HCT116 (cell line): Measurements from ENCODE around the gene ALDH1A2. TPM values are rescaled to one million over a fixed set of nuclear protein-coding genes. Genes with fewer than 3 reads are reported as not detected.

ENCODE experiments used
- ATAC-seq: fragments of 200-7000 bp; cut with Tn5 transposase; 2 replicates; pipeline ENCODE4 v1.9.1; 2020; ENCODE audit warnings: mild to moderate bottlenecking, moderate library complexity
- BruUV-seq: library from RNA; stranded (reverse); fragments of 400-500 nt; replicated peaks from 2 replicates; lab custom pipeline; 2021; lab: Mats Ljungman, UMichigan
- CTCF ChIA-PET: fragments of 300-600 bp; sonication (Branson Sonifier 250); formaldehyde crosslinking; loops from one replicate; lab custom pipeline; 2021; ENCODE audit warnings: antibody characterized with exemption; lab: Charles Lee
- POLR2A ChIA-PET: fragments of 300-600, 350-600 bp; sonication (Branson Sonifier 250); formaldehyde crosslinking; loops from one replicate; lab custom pipeline; 2021; ENCODE audit warnings: antibody characterized with exemption; lab: Charles Lee
- RAD21 ChIA-PET, 2 experiments: fragments of 300-600 bp; sonication (Branson Sonifier 250); formaldehyde crosslinking; loops; one replicate each; lab custom pipeline; 2023; ENCODE audit warnings: low total read pairs in 2 of 2; ENCODE audit not compliant: uncharacterized antibody in 2 of 2, unreplicated experiment in 2 of 2, low non-redundant PET in 1 of 2; lab: Charles Lee
- DNase-seq: peaks from one replicate; pipeline ENCODE4 v3.0.0-alpha.2; 2010; ENCODE audit warnings: low read depth, low spot score
- H2AFZ ChIP-seq: fragments of 200-600 bp; shearing (Covaris generic), sonication (generic); 2 replicates; pipeline ENCODE4 v1.6.1; 2017; ENCODE audit warnings: low read depth, mixed run types, mixed read lengths, antibody characterized with exemption, low read length; ENCODE audit not compliant: poor library complexity, severe bottlenecking
- H3K27ac ChIP-seq: 2 replicates; pipeline ENCODE4 v1.5.1; 2012; ENCODE audit warnings: low read depth, low read length
- H3K27me3 ChIP-seq: fragments of 200-600 bp; sonication (generic); 2 replicates; pipeline ENCODE4 v1.6.1; 2016; ENCODE audit warnings: mixed run types, low read length, mixed read lengths; ENCODE audit not compliant: insufficient read depth
- H3K36me3 ChIP-seq, 2 experiments: fragments of 200-500 bp in 1 of 2; fragments of 200-600 bp in 1 of 2; sonication (Bioruptor generic) in 1 of 2; sonication (generic) in 1 of 2; 2 replicates each; pipeline versions ENCODE4 v1.5.1 to v1.6.1; 2014 to 2016; ENCODE audit warnings: low read length in 2 of 2, inconsistent platforms in 1 of 2, mixed read lengths in 1 of 2, mixed run types in 1 of 2; ENCODE audit not compliant: insufficient read depth in 2 of 2, control insufficient read depth in 1 of 2
- H3K4me1 ChIP-seq, 2 experiments: fragments of 200-600 bp in 1 of 2; sonication (generic) in 1 of 2; 2 replicates each; pipeline versions ENCODE4 v1.5.1 to v1.6.1; 2012 to 2017; ENCODE audit warnings: low read length in 2 of 2, inconsistent platforms in 1 of 2, mild to moderate bottlenecking in 1 of 2, mixed read lengths in 1 of 2, mixed run types in 1 of 2, moderate library complexity in 1 of 2; ENCODE audit not compliant: insufficient read depth in 2 of 2, control insufficient read depth in 1 of 2
- H3K4me2 ChIP-seq: fragments of 200-600 bp; sonication (generic); 2 replicates; pipeline ENCODE4 v1.6.1; 2017; ENCODE audit warnings: mixed run types, low read length, mixed read lengths
- H3K4me3 ChIP-seq, 2 experiments: fragments of 200-600 bp in 1 of 2; sonication (generic) in 1 of 2; replicated peaks in 1 of 2; 2 replicates each; pipeline ENCODE4 v1.5.1; 2011 to 2016; ENCODE audit warnings: low read length in 2 of 2, control low read depth in 1 of 2, low read depth in 1 of 2, mild to moderate bottlenecking in 1 of 2, mixed read lengths in 1 of 2, mixed run types in 1 of 2
- H3K79me2 ChIP-seq: fragments of 200-600 bp; sonication (generic); 2 replicates; pipeline ENCODE4 v1.6.1; 2017; ENCODE audit warnings: mild to moderate bottlenecking, mixed run types, low read length, moderate library complexity, mixed read lengths; ENCODE audit not compliant: insufficient read depth
- H3K9ac ChIP-seq: fragments of 200-600 bp; sonication (generic); 2 replicates; pipeline ENCODE4 v1.6.1; 2016; ENCODE audit warnings: low read length, mixed read lengths
- H3K9me2 ChIP-seq: fragments of 200-600 bp; sonication (generic), shearing (Covaris generic); 2 replicates; pipeline ENCODE4 v1.6.1; 2017; ENCODE audit warnings: mixed run types, mild to moderate bottlenecking, moderate library complexity; ENCODE audit not compliant: insufficient read depth
- H3K9me3 ChIP-seq, 2 experiments: fragments of 200-500 bp in 1 of 2; fragments of 200-600 bp in 1 of 2; sonication (Bioruptor generic) in 1 of 2; sonication (generic) in 1 of 2; 2 replicates each; pipeline ENCODE4 v1.6.1; 2014 to 2017; ENCODE audit warnings: low read length in 2 of 2, mixed read lengths in 2 of 2, inconsistent platforms in 1 of 2, low read depth in 1 of 2, mild to moderate bottlenecking in 1 of 2, mixed run types in 1 of 2, moderate library complexity in 1 of 2; ENCODE audit not compliant: control insufficient read depth in 1 of 2, insufficient read depth in 1 of 2
- H4K20me1 ChIP-seq: fragments of 200-600 bp; sonication (generic), shearing (Covaris generic); 2 replicates; pipeline ENCODE4 v1.6.1; 2017; ENCODE audit warnings: mixed run types, mild to moderate bottlenecking, moderate library complexity; ENCODE audit not compliant: insufficient read depth
- CBX3 ChIP-seq: IDR thresholded peaks from 2 replicates; pipeline ENCODE4 v1.6.1; 2012; ENCODE audit warnings: low read depth
- CTCF ChIP-seq, 3 experiments: fragments of 200-600 bp in 1 of 3; sonication (generic) in 1 of 3; IDR thresholded peaks in 2 of 3; conservative IDR thresholded peaks in 1 of 3; 2 replicates each; pipeline ENCODE4 v1.5.1; 2012 to 2017; ENCODE audit warnings: low read depth in 2 of 3, low read length in 2 of 3, antibody characterized with exemption in 1 of 3, borderline replicate concordance in 1 of 3, control low read depth in 1 of 3, mild to moderate bottlenecking in 1 of 3, mixed read lengths in 1 of 3, mixed run types in 1 of 3, moderate library complexity in 1 of 3; ENCODE audit not compliant: insufficient read depth in 1 of 3
- ELF1 ChIP-seq: IDR thresholded peaks from 2 replicates; pipeline ENCODE4 v1.6.1; 2012; ENCODE audit warnings: low read depth, borderline replicate concordance
- FOSL1 ChIP-seq: IDR thresholded peaks from 2 replicates; pipeline ENCODE4 v1.6.1; 2012; ENCODE audit warnings: low read depth
- JUND ChIP-seq: IDR thresholded peaks from 2 replicates; pipeline ENCODE4 v1.6.1; 2012
- MAX ChIP-seq: IDR thresholded peaks from 2 replicates; pipeline ENCODE4 v1.6.1; 2012
- SIN3A ChIP-seq: IDR thresholded peaks from 2 replicates; pipeline ENCODE4 v1.6.1; 2012; ENCODE audit warnings: low read depth
- SRF ChIP-seq: IDR thresholded peaks from 2 replicates; pipeline ENCODE4 v1.6.1; 2012; ENCODE audit warnings: low read depth
- TCF7L2 ChIP-seq: IDR thresholded peaks from 2 replicates; pipeline ENCODE4 v1.7.0; 2011; ENCODE audit warnings: borderline replicate concordance, inconsistent platforms; ENCODE audit not compliant: insufficient read depth, insufficient read length; ENCODE audit errors: extremely low read depth
- ZFX ChIP-seq: fragments of 450-650 bp; IDR thresholded peaks from 2 replicates; pipeline ENCODE4 v1.6.1; 2017
- intact Hi-C: fragments of 100-400 bp; cut with micrococcal nuclease; formaldehyde crosslinking; loops from 2 replicates; pipeline ENCODE4 v1.10.0; 2022
- total RNA-seq: library from RNA; stranded (reverse); gene quantifications from one replicate; pipeline ENCODE4 v1.2.1, GENCODE V29; 2021; ENCODE audit not compliant: unreplicated experiment
- TF ChIP-seq, protein P1 (sequence below): IDR thresholded peaks from 2 replicates; pipeline ENCODE4 v1.6.1; 2012; ENCODE audit warnings: low read depth
- TF ChIP-seq, protein P2 (sequence below): IDR thresholded peaks from 2 replicates; pipeline ENCODE4 v1.6.1; 2012

ALDH1A2 gene
- total RNA-seq, 1 experiment from 2014 or later: 1.7 TPM

- DNase-seq (no peak), ATAC-seq (no peak)
- no peaks in the 10 kb centered on the region for H3K4me1 ChIP-seq
- H3K9me2 ChIP-seq: no peaks in the 10 kb centered on the region
- peaks cover 5% of the 10 kb centered on the region; the same call in 1 of the 2 replicates for H3K27me3 ChIP-seq
- ChIA-PET POLR2A (no interaction called here), CTCF (no interaction called here)
- no peaks in the 10 kb centered on the region for H3K79me2 ChIP-seq
- no peaks in the 10 kb centered on the region for H3K9me3 ChIP-seq
- H2AFZ ChIP-seq: no peak overlapping the region
- no peak overlapping the region for H3K4me3 ChIP-seq
- H3K27ac ChIP-seq: no peak overlapping the region
- no peak overlapping the region for H3K4me2 ChIP-seq
- H4K20me1 ChIP-seq: no peaks in the 10 kb centered on the region
- H3K36me3 ChIP-seq: no peaks in the 10 kb centered on the region
- intact Hi-C loops: no loop called here
- TF ChIP-seq CBX3 (no peak), SRF (no peak), TCF7L2 (no peak), FOSL1 (no peak), MAX (no peak), ELF1 (no peak), ZFX (no peak), CTCF (IDR thresholded peaks at IDR 0.05 in 2 of 3, conservative IDR thresholded peaks at IDR 0.05 in 1 of 3; ENCODE audit: borderline replicate concordance in 1 of 3, insufficient read depth in 1 of 3, low read depth in 2 of 3, low read length in 2 of 3) (no peak), SIN3A (no peak), JUND (no peak)
- TF ChIP-seq, protein P1, sequence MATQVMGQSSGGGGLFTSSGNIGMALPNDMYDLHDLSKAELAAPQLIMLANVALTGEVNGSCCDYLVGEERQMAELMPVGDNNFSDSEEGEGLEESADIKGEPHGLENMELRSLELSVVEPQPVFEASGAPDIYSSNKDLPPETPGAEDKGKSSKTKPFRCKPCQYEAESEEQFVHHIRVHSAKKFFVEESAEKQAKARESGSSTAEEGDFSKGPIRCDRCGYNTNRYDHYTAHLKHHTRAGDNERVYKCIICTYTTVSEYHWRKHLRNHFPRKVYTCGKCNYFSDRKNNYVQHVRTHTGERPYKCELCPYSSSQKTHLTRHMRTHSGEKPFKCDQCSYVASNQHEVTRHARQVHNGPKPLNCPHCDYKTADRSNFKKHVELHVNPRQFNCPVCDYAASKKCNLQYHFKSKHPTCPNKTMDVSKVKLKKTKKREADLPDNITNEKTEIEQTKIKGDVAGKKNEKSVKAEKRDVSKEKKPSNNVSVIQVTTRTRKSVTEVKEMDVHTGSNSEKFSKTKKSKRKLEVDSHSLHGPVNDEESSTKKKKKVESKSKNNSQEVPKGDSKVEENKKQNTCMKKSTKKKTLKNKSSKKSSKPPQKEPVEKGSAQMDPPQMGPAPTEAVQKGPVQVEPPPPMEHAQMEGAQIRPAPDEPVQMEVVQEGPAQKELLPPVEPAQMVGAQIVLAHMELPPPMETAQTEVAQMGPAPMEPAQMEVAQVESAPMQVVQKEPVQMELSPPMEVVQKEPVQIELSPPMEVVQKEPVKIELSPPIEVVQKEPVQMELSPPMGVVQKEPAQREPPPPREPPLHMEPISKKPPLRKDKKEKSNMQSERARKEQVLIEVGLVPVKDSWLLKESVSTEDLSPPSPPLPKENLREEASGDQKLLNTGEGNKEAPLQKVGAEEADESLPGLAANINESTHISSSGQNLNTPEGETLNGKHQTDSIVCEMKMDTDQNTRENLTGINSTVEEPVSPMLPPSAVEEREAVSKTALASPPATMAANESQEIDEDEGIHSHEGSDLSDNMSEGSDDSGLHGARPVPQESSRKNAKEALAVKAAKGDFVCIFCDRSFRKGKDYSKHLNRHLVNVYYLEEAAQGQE: no peak
- TF ChIP-seq, protein P2, sequence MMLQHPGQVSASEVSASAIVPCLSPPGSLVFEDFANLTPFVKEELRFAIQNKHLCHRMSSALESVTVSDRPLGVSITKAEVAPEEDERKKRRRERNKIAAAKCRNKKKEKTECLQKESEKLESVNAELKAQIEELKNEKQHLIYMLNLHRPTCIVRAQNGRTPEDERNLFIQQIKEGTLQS: no peak
- TF ChIP-seq, all 23 proteins: peak for 0
- no TSS peak for BruUV-seq
- no peak overlapping the region for H3K9ac ChIP-seq
- RAD21 ChIA-PET: no interaction called here
Measured at GRCh38 chr15:58017869-58018268, 47.6 kb downstream of the ALDH1A2 start.
